ENCODE results near the gene CCDC33. TPM values are rescaled to one million over a fixed set of nuclear protein-coding genes. Genes with fewer than 3 reads are reported as not detected.

Gene CCDC33
- total RNA-seq, 1 donor from 2014 or later = 0.41 TPM

GRCh38 chr15:74328331-74329056 lies 92.4 kb downstream of the CCDC33 start:
- FAIRE-seq (no peak), DNase-seq (ENCODE audit: low spot score in 2 of 2) (no peak)

- no peak for DNase-seq (ENCODE audit: low spot score in 2 of 2)
- no peak for FAIRE-seq
Measured at GRCh38 chr15:74330861-74331408, 94.8 kb downstream of the CCDC33 start.

GRCh38 chr15:74332011-74332410 lies 95.9 kb downstream of the CCDC33 start:
- FAIRE-seq (no peak), DNase-seq (ENCODE audit: low spot score in 2 of 2) (no peak)

GRCh38 chr15:74332611-74333010 lies 96.5 kb downstream of the CCDC33 start:
- FAIRE-seq = no peak
- no peak for DNase-seq (ENCODE audit: low spot score in 2 of 2)

DNA sequence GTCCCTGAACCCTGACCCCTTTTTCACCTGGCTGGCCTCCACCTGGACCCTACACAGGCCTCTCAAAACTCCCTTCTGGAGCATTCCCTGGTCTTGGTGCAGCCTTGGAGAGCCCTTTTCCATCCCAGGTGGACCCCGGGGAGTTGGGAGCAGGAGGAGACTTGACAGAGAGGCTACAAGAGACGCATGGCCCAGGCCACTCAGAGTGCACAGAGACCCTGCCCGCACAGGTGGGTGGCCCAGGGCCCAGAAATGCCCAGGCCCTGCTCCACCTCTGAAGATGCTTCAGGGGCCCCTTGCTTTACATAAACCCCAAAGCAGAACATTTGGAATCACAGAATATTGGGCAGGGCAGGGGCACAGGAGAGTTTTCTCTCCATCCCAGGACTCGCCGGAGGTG lies 97.0 kb downstream of the CCDC33 start:
- FAIRE-seq = no peak

GRCh38 chr15:74333662-74334061 lies 97.5 kb downstream of the CCDC33 start:
- no peak for FAIRE-seq
- no peak for DNase-seq (ENCODE audit: low spot score in 2 of 2)

More for the DNA sequence above, 97.0 kb downstream of the CCDC33 start:
- no peak for DNase-seq (ENCODE audit: low spot score in 2 of 2)

DNA sequence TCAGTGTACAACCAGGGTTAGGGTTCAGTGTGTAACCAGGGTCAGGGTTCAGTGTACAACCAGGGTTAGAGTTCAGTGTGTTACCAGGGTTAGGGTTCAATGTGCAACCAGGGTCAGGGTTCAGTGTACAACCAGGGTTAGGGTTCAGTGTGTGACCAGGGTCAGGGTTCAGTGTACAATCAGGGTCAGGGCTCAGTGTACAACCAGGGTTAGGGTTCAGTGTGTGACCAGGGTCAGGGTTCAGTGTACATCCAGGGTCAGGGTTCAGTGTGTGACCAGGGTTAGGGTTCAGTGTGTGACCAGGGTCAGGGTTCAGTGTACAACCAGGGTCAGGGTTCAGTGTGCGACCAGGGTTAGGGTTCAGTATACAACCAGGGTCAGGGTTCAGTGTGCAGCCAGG lies 98.0 kb downstream of the CCDC33 start:
- DNase-seq (ENCODE audit: low spot score in 2 of 2) (no peak), FAIRE-seq (no peak)

DNA sequence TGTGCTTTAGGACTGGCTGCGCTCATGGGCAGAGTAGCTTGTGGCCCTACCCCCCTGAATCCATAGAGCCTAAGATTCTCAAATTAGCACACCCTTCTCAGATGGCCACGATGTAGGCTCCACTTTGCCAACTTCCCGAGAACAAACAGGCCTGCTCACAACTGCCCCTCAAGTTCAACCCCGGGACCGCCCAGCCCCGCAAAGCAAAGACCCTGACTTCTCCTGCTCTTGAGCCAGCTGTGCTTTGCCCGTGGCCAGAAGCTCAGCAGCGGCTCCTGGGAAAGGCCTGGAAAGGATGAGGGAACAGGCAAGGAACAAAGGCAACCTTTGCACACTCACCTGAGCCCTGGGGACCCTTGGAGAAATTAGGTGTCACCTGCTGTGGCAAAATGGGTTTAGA lies 99.3 kb downstream of the CCDC33 start:
- FAIRE-seq = no peak
- no peak for DNase-seq (ENCODE audit: low spot score in 2 of 2)

DNA sequence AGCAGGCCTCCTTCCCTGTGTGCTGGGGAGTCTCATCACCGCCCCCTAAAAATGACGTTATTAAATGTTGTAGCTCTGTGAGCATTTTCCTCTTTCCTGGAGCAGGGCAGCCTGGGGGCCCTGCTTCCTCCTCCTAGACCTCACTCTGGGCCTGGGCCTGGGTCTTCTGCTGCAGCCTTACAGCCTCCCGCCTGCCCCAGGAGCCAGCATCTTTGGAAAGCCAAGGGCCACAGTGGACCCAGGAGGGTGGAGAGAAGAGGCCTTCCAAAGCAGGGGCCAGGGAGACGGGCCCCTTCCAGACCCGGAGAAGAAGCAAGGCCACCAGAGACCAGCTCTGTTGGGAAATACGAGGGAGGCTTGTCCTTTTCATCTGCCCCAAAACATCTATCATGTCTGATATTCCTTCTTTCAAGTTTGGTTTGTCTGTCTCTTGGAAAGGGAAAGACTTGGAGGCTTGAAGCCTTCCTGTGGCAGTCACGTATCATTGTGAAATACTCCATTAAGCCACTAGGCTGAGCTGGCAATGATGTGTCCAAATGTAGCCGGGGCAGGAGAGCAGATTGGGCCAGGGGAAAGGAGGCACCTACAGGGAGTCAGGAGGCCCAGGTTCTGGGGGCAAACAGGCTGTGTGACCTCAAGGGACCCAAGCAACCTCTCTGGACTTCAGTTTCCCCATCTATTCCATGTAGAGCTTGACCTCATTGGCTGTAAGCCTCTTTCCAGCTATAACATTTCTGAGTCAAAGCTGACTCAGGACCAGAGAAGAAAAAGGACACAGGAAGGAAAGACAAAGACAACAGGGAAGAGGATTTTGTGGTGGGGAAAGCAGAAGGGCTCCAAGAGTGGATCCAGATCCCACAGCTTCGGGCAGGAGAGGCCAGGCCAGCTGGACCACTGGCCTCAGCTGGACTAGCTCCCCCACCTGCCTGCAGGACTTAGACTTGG lies 100.2 kb downstream of the CCDC33 start:
- FAIRE-seq (no peak), DNase-seq (ENCODE audit: low spot score in 2 of 2) (no peak)

DNA sequence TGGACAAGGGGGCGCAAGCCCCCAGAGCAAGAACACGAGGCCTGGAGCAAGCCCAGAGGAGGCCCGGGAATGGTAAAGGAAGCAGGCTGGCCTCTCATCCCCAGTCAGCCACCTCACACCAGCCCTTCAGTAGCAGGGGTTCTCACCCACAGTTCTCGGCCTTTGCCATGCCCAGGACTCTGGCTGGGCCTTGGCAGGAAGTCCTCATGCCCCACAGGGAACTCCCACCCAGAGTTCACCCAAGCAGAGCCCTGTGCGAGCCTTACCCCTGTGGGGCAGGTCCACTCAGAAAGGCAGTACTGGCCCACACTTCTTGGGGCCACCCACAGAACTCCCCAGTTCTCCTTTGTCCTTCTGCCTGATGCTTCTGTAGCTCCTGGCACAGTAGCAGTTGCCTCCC lies 101.0 kb downstream of the CCDC33 start:
- FAIRE-seq = no peak
- DNase-seq (ENCODE audit: low spot score in 2 of 2) = no peak

- FAIRE-seq (no peak), DNase-seq (ENCODE audit: low spot score in 2 of 2) (no peak)
Measured at GRCh38 chr15:74337607-74338211, 101.6 kb downstream of the CCDC33 start.

GRCh38 chr15:74338676-74339075 lies 102.5 kb downstream of the CCDC33 start:
- DNase-seq (ENCODE audit: low spot score in 2 of 2) (no peak), FAIRE-seq (no peak)

GRCh38 chr15:74339371-74339770 lies 103.2 kb downstream of the CCDC33 start:
- DNase-seq (ENCODE audit: low spot score in 2 of 2) (no peak), FAIRE-seq (no peak)

DNA sequence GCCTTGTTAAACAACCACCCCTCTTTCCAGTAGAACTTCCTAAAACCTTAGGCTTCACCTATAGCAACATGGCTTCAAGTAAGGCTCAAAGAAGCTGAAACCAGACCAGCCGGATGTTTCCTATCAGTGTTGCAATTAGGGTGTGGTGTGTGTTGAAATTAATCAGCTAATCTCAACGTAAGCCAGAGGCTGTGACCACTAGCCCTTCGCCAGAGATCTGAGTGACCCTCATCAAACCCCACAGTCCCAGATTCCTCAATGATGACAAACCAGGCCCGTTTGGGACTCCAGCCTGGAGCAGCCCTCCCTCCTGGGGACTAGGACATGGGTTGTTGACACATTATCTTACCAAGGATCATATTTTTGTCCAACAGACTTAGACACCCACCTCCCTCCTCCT lies 104.0 kb downstream of the CCDC33 start:
- FAIRE-seq = no peak

DNA sequence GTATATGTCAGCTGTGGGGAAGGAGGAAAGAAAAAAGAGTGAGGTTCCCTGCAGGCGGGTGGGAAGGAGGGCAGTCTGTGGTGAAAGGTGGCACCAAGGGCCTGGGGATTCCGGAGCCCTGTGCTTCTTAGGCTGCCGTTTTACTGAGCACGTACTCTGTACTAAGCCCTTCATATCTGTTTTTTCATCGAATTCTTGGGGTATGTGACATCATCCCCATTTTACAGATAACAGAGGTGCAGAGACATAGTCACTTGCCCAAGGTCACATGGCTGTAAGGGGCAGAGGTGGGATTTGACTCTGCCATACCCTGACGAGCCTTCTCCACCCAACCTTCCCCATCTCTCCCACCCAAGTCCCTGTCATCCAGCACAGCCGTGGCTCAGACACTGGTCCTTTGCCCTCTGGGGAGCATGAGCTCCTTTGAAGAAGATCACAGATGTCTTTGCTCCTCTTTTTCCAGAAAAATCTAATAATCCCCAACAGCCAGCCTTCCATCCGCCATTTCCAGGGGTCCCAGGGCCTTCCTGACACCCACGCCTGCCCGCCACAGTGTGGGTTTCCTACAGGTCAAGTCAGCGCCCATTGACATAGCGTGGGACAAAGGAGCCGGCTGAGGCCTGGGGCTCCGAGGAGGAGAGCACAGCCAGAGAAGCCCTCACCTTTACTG lies 107.1 kb downstream of the CCDC33 start:
- DNase-seq (ENCODE audit: low spot score in 2 of 2) = no peak
- no peak for FAIRE-seq

More for the DNA sequence above, 104.0 kb downstream of the CCDC33 start:
- no peak for DNase-seq (ENCODE audit: low spot score in 2 of 2)

DNA sequence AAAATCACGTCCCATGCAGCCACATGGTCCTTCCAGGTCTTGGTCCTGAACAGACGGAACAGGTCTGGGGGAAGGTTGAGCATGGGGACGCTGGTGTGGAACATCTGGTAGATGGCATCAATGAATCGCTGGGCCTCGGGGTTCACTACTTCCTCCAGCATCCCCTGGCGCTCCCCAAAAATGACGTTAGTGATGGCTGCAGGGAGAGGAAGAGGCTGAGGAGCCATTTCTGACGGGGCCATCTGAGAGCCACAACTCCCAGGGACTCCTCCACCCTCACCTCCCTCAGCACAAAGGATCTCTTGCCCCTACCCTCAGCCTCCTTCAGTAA lies 107.6 kb downstream of the CCDC33 start:
- no peak for FAIRE-seq
- no peak for DNase-seq (ENCODE audit: low spot score in 2 of 2)

DNA sequence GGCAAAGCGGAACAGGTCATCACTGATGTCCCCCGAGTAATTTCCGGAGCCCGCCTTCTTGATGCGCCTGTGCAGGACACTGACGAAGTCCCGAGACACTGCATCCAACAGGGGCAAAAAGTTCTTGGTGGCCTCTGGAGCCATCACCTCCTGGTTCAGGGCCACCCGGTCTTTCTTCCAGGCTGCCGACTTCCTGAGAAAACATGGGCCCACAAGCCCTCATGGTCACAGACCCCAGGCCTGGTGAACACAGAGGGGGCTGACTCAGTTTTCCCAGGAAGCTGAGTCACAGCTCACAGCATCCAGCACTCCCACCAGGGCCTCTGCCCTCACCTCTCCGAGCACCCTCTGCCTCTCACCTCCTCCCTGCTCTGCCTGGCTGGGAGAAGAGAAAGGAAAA lies 108.9 kb downstream of the CCDC33 start:
- FAIRE-seq (no peak), DNase-seq (ENCODE audit: low spot score in 2 of 2) (no peak)

GRCh38 chr15:74347757-74348250 lies 111.7 kb downstream of the CCDC33 start:
- FAIRE-seq (no peak), DNase-seq (ENCODE audit: low spot score in 2 of 2) (no peak)

DNA sequence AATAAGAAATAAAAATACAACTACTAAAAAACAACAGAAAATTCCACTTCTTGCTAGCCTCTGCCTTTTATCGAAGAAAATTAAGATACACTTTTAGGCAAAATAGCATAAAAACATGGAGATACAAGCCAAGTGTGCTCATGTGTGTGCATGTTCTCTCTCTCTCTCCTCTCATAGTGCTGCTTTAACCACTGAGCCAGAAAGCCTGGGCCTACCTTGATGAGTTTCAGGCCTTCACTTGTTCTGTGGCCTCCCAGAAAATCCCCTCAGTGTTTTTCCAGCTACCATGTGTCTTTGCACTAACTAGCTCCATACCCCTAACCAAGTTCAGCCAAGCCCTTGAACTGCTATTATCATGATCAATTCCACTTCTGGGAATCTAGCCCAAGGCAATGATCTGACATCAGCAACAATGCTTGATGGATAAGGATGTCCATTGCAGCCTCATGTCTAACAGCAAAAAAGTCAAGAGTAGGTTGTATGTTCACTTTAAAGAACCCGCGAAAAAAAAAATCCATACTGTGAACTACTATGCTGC lies 113.2 kb downstream of the CCDC33 start:
- FAIRE-seq (no peak), DNase-seq (ENCODE audit: low spot score in 2 of 2) (no peak)

Data from frontal cortex (tissue), 4 donors.